Lung (tissue), 12 donors: ENCODE data around the gene GPR176. TPM values are rescaled to one million over a fixed set of nuclear protein-coding genes. Genes with fewer than 3 reads are reported as not detected.
A peak's percentile ranks its signal among the peaks of the same experiment; 100 is the strongest.

ENCODE experiments used
- ATAC-seq: fragments of 200-7000 bp; cut with Tn5 transposase; one replicate; pipeline ENCODE4 v1.9.1; 2020; ENCODE audit warnings: moderate number of reproducible peaks; ENCODE audit not compliant: insufficient read depth, low FRiP score
- DNase-seq, 3 donors: peaks; one replicate each; pipeline ENCODE4 v3.0.0-alpha.2; 2013 to 2017
- H3K27ac ChIP-seq, 2 donors: one replicate each; pipeline ENCODE4 v1.5.1; 2013; ENCODE audit warnings: mild to moderate bottlenecking in 2 of 2, moderate library complexity in 2 of 2, control low read depth in 1 of 2, inconsistent platforms in 1 of 2, low read depth in 1 of 2, low read length in 1 of 2
- H3K27me3 ChIP-seq, 3 donors: one replicate each; pipeline ENCODE4 v1.5.1; 2013; ENCODE audit warnings: low read length in 2 of 3; ENCODE audit not compliant: control insufficient read depth in 3 of 3, insufficient read depth in 3 of 3
- H3K36me3 ChIP-seq, 4 donors: one replicate each; pipeline ENCODE4 v1.5.1; 2013; ENCODE audit warnings: low read length in 4 of 4, mild to moderate bottlenecking in 1 of 4, moderate library complexity in 1 of 4; ENCODE audit not compliant: control insufficient read depth in 4 of 4, insufficient read depth in 4 of 4
- H3K4me1 ChIP-seq, 5 donors: one replicate each; pipeline ENCODE4 v1.5.1; 2013; ENCODE audit warnings: low read length in 5 of 5, mild to moderate bottlenecking in 2 of 5, moderate library complexity in 1 of 5; ENCODE audit not compliant: control insufficient read depth in 5 of 5, insufficient read depth in 5 of 5
- H3K4me3 ChIP-seq: one replicate; pipeline ENCODE4 v1.5.1; 2013; ENCODE audit warnings: mild to moderate bottlenecking, control low read depth, moderate library complexity
- H3K9ac ChIP-seq, 2 donors: one replicate each; pipeline ENCODE4 v1.5.1; 2013; ENCODE audit warnings: low read length in 2 of 2, control low read depth in 1 of 2; ENCODE audit not compliant: insufficient read depth in 1 of 2
- H3K9me3 ChIP-seq, 4 donors: one replicate each; pipeline ENCODE4 v1.5.1; 2013; ENCODE audit warnings: low read length in 3 of 4, mild to moderate bottlenecking in 1 of 4, moderate library complexity in 1 of 4; ENCODE audit not compliant: control insufficient read depth in 4 of 4, insufficient read depth in 3 of 4
- CTCF ChIP-seq: IDR thresholded peaks from 2 replicates; pipeline ENCODE4 v1.5.1; 2012; ENCODE audit warnings: mild to moderate bottlenecking; ENCODE audit errors: control extremely low read depth, extremely low read depth
- WGBS, 2 donors: extraction: QIAGEN DNeasy Blood & Tissue Kit; methylation state at CpG; one replicate each; pipeline ENCODE4 v1.1.7; 2013; 5-methylcytosine and 5-hydroxymethylcytosine counted together
- polyA plus RNA-seq, 2 donors: library from polyadenylated mRNA; stranded (reverse); fragments of 200-250 nt; gene quantifications; one replicate each; pipeline ENCODE4 v1.2.1, GENCODE V29; 2013
- total RNA-seq, 2 donors: library from RNA; depleted of rRNA in 1 of 2; stranded (reverse); fragments of >200 nt in 1 of 2; gene quantifications; one replicate each; pipeline ENCODE4 v1.2.1, GENCODE V29; 2014 to 2021
- donor health status: control.
- donor health status: control.
- donor health status: Bipolar disorder and iron deficiency.
- donor health status: healthy.
- donor health status: DM: yes; HTN: yes; CAD: no.

The GPR176 gene
- total and polyA plus RNA-seq, 4 donors, result 1.7 to 9.0 (median 6.6) TPM

- ATAC-seq, result no peak
- Histone ChIP-seq H3K9me3 (no peaks in the 10 kb centered on the region), H3K4me1 (peaks cover 0 to 5% (median 0%) of the 10 kb centered on the region in 5 donors), H3K27me3 (no peaks in the 10 kb centered on the region), H3K36me3 (no peaks in the 10 kb centered on the region), H3K27ac (no peak overlapping the region), H3K4me3 (no peak overlapping the region), H3K9ac (no peak overlapping the region)
- WGBS, 2 donors, result 85 to 96% methylated on average over 5 of the region's 5 CpGs
- no peak for TF ChIP-seq CTCF
- DNase-seq, result no peak
Measured at GRCh38 chr15:39767921-39768320, 152.1 kb downstream of the GPR176 start.

GRCh38 chr15:39761006-39761405 is 159.1 kb downstream of the GPR176 start:
- no peak for DNase-seq
- no peak for TF ChIP-seq CTCF
- ATAC-seq, result no peak
- Histone ChIP-seq H3K9me3 (no peaks in the 10 kb centered on the region), H3K4me3 (no peak overlapping the region), H3K27ac (no peak overlapping the region), H3K36me3 (no peaks in the 10 kb centered on the region), H3K4me1 (no peaks in the 10 kb centered on the region), H3K27me3 (no peaks in the 10 kb centered on the region), H3K9ac (no peak overlapping the region)
- WGBS, 2 donors, result 74 to 84% methylated on average over 2 of the region's 2 CpGs

- DNase-seq (peak; percentile 14 to 90 (median 89)), ATAC-seq (no peak)
- no peak overlapping the region for H3K27ac ChIP-seq
- no peak overlapping the region for H3K9ac ChIP-seq
- no peaks in the 10 kb centered on the region for H3K36me3 ChIP-seq
- no peaks in the 10 kb centered on the region for H3K27me3 ChIP-seq
- H3K9me3 ChIP-seq, result no peaks in the 10 kb centered on the region
- no peaks in the 10 kb centered on the region for H3K4me1 ChIP-seq
- 48 to 51% methylated on average over 2 of the region's 2 CpGs for WGBS, 2 donors
- H3K4me3 ChIP-seq, result no peak overlapping the region
- TF ChIP-seq CTCF, result peak; percentile 65
Measured at GRCh38 chr15:39756806-39757522, 163.1 kb downstream of the GPR176 start.

GRCh38 chr15:39752991-39753390 is 167.1 kb downstream of the GPR176 start:
- Histone ChIP-seq H3K4me1 (peaks cover 0 to 2% (median 0%) of the 10 kb centered on the region in 5 donors), H3K9ac (no peak overlapping the region), H3K9me3 (no peaks in the 10 kb centered on the region), H3K4me3 (no peak overlapping the region), H3K27ac (no peak overlapping the region), H3K27me3 (no peaks in the 10 kb centered on the region), H3K36me3 (no peaks in the 10 kb centered on the region)
- no peak for TF ChIP-seq CTCF
- WGBS, 2 donors, result 89 to 93% methylated on average over 1 of the region's 1 CpG
- DNase-seq, result no peak
- no peak for ATAC-seq
